ENCODE data around the gene COPG2.
"Not testable (repeated sequence)": the region's sequence is repeated elsewhere in the genome, so short reads cannot be mapped to it uniquely, and the experiment has no call there.

COPG2 gene

GRCh38 chr7:130611218-130611617 lies 57.3 kb downstream of the COPG2 start:
- no peak for TF ChIP-seq EZH2phosphoT487 (conservative IDR thresholded peaks at IDR 0.05; ENCODE audit: low read length)
- no peak for TF ChIP-seq CTCF (IDR thresholded peaks at IDR 0.05; ENCODE audit: insufficient read depth, low read length, poor library complexity, severe bottlenecking)
- Histone ChIP-seq H3K9me3 (ENCODE audit: insufficient read depth, low read length) (no peaks in the 10 kb centered on the region), H3K27ac (ENCODE audit: low read depth, low read length) (no peak overlapping the region), H4K20me1 (ENCODE audit: low read depth, low read length) (no peaks in the 10 kb centered on the region), H3K4me2 (ENCODE audit: low read depth, low read length, poor library complexity, severe bottlenecking) (no peak overlapping the region), H3K9ac (ENCODE audit: low read length) (no peak overlapping the region), H3K9me2 (replicated peaks; ENCODE audit: insufficient read depth, low read length) (no peaks in the 10 kb centered on the region), H3K27me3 (ENCODE audit: low read length) (no peaks in the 10 kb centered on the region), H2AFZ (ENCODE audit: low read depth, low read length, severe bottlenecking) (no peak overlapping the region), H3F3A (ENCODE audit: insufficient read depth) (no peaks in the 10 kb centered on the region), H3K4me3 (ENCODE audit: insufficient read depth, low read length, poor library complexity, severe bottlenecking) (no peak overlapping the region), H3K79me2 (ENCODE audit: insufficient read depth, low read length) (no peaks in the 10 kb centered on the region), H3K36me3 (ENCODE audit: low read length) (peaks cover 27% of the 10 kb centered on the region; the same call in 1 of the 2 replicates)

DNA sequence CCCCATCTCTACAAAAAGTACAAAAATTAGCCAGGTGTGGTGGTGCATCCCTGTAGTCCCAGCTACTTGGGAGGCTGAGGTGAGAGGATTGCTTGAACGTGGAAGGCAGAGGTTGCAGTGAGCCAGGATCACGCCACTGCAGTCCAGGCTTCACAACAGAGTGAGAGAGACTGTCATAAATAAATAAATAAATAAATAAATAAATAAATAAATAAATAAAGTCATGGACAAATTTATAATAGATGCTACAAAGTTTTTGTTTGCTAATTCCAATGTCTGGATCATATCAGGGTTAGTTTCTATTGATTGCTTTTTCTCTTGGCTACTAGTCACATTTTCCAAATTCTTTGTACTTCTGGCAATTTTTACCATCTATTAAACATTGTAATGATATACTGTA lies 61.5 kb downstream of the COPG2 start:
- not testable (repeated sequence) for H2AFZ ChIP-seq (ENCODE audit: low read depth, low read length, severe bottlenecking); H3K27me3 ChIP-seq (ENCODE audit: low read length); H3F3A ChIP-seq (ENCODE audit: insufficient read depth); H3K4me2 ChIP-seq (ENCODE audit: low read depth, low read length, poor library complexity, severe bottlenecking); H3K4me3 ChIP-seq (ENCODE audit: insufficient read depth, low read length, poor library complexity, severe bottlenecking); H4K20me1 ChIP-seq (ENCODE audit: low read depth, low read length); H3K9ac ChIP-seq (ENCODE audit: low read length); H3K9me3 ChIP-seq (ENCODE audit: insufficient read depth, low read length); H3K27ac ChIP-seq (ENCODE audit: low read depth, low read length); H3K79me2 ChIP-seq (ENCODE audit: insufficient read depth, low read length); H3K9me2 ChIP-seq (replicated peaks; ENCODE audit: insufficient read depth, low read length)
- peaks cover 27% of the 10 kb centered on the region; the same call in 1 of the 2 replicates for H3K36me3 ChIP-seq (ENCODE audit: low read length)

GRCh38 chr7:130606161-130606560 lies 62.4 kb downstream of the COPG2 start:
- Histone ChIP-seq H3K27me3 (ENCODE audit: low read length) (no peaks in the 10 kb centered on the region), H3K9me3 (ENCODE audit: insufficient read depth, low read length) (no peaks in the 10 kb centered on the region), H3K27ac (ENCODE audit: low read depth, low read length) (no peak overlapping the region), H3K9me2 (replicated peaks; ENCODE audit: insufficient read depth, low read length) (no peaks in the 10 kb centered on the region), H3K4me3 (ENCODE audit: insufficient read depth, low read length, poor library complexity, severe bottlenecking) (no peak overlapping the region), H3K4me2 (ENCODE audit: low read depth, low read length, poor library complexity, severe bottlenecking) (no peak overlapping the region), H4K20me1 (ENCODE audit: low read depth, low read length) (no peaks in the 10 kb centered on the region), H3F3A (ENCODE audit: insufficient read depth) (no peaks in the 10 kb centered on the region), H3K36me3 (ENCODE audit: low read length) (peaks cover 18% of the 10 kb centered on the region; the same call in 1 of the 2 replicates), H3K79me2 (ENCODE audit: insufficient read depth, low read length) (no peaks in the 10 kb centered on the region), H2AFZ (ENCODE audit: low read depth, low read length, severe bottlenecking) (no peak overlapping the region), H3K9ac (ENCODE audit: low read length) (no peak overlapping the region)
- TF ChIP-seq CTCF (IDR thresholded peaks at IDR 0.05; ENCODE audit: insufficient read depth, low read length, poor library complexity, severe bottlenecking) = no peak

DNA sequence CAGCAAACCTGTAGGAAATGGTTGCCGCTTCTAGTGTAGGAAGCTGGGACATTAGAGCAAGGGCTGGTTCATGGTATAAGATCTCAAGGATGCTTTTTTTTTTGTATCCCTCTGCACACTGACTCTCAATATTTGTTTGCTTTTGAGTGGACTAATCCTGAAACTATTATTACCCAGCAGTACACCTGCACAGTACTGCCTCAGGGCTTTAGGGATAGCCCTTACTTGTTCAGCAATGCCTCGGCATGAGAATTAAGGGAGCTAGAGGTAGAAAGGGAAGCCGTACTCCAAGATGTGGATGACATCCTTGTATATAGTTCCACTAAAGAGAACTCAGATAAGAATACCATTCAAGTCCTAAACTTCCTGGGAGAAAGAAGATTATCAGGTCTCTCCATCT lies 70.5 kb downstream of the COPG2 start:
- TF ChIP-seq CTCF (IDR thresholded peaks at IDR 0.05; ENCODE audit: insufficient read depth, low read length, poor library complexity, severe bottlenecking) = no peak
- Histone ChIP-seq H3K4me3 (ENCODE audit: insufficient read depth, low read length, poor library complexity, severe bottlenecking) (no peak overlapping the region), H3K79me2 (ENCODE audit: insufficient read depth, low read length) (no peaks in the 10 kb centered on the region), H4K20me1 (ENCODE audit: low read depth, low read length) (no peaks in the 10 kb centered on the region), H3K36me3 (ENCODE audit: low read length) (no peaks in the 10 kb centered on the region), H3K4me2 (ENCODE audit: low read depth, low read length, poor library complexity, severe bottlenecking) (no peak overlapping the region), H3K9me3 (ENCODE audit: insufficient read depth, low read length) (no peaks in the 10 kb centered on the region), H3K9ac (ENCODE audit: low read length) (no peak overlapping the region), H3K27ac (ENCODE audit: low read depth, low read length) (no peak overlapping the region), H3K27me3 (ENCODE audit: low read length) (no peaks in the 10 kb centered on the region), H3K9me2 (replicated peaks; ENCODE audit: insufficient read depth, low read length) (no peaks in the 10 kb centered on the region), H3F3A (ENCODE audit: insufficient read depth) (no peaks in the 10 kb centered on the region), H2AFZ (ENCODE audit: low read depth, low read length, severe bottlenecking) (no peak overlapping the region)
